ENCODE data around the gene ZC3H12D.

Gene ZC3H12D

DNA sequence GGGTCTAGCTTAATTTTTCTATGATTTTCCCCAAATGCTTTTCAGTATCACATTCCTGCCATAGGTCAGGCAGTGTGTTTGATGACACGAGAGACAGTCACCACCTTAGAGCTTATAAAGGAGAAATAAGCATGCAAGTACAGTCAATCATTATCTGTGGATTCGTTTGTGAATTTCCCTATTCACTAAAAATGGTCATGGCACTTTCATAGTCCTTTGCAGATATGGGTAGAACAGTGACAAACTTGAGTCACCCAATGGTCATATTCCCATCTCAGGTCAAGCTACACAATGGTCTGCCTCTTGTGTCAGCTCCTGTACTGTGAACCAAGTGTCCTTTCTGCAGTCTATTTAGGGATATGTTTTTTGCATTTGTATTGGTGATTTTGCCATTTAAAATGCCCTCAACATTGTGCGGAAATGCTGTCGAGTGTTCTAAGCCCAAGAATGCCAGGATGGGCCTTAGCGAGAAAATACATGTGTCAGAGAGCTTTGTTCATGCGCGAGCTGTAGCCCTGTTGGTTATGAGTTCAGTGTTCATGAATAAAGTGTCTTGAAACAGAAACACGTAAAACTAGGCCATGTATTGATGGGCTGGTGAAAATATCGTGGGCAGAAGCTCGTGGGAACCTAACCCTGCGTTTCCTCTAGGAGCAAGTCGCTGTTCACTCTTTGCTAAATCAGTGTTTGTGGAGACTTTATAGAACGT, 65.0 kb downstream of the ZC3H12D start:
- Histone ChIP-seq H3K9ac (ENCODE audit: low read depth, low read length) (no peak overlapping the region), H3K4me2 (ENCODE audit: low read length) (no peak overlapping the region), H3K4me1 (ENCODE audit: control insufficient read depth, insufficient read depth, low read length) (peaks cover 11% of the 10 kb centered on the region), H3K36me3 (ENCODE audit: insufficient read depth, low read length) (no peaks in the 10 kb centered on the region), H3K9me3 (replicated peaks; ENCODE audit: low read length) (no peaks in the 10 kb centered on the region), H3K4me3 (ENCODE audit: low read length) (no peak overlapping the region), H3K27me3 (ENCODE audit: control insufficient read depth, insufficient read depth, low read length) (no peaks in the 10 kb centered on the region)

DNA sequence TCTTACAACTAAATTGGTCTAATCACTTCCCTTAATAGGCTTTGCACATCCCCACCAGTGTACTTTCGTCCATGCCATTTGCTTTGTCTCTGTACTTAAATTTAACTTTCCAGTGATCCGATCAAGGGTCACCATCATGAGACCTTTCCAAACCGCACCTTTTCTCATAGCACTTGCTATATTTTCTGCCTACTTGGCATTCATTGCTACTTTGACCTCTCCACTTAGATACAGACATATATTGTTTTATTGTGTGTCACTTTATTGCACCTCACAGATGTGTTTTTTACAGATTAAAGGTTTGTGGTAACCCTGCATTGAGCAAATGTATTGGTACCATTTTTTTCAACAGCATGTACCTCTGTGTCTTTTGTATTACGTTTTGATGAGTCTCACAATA, 70.0 kb downstream of the ZC3H12D start:
- H3K36me3 ChIP-seq (ENCODE audit: insufficient read depth, low read length), result peaks cover 17% of the 10 kb centered on the region
- H3K4me3 ChIP-seq (ENCODE audit: low read length), result no peak overlapping the region
- H3K9me3 ChIP-seq (replicated peaks; ENCODE audit: low read length), result no peaks in the 10 kb centered on the region
- no peak overlapping the region for H3K4me2 ChIP-seq (ENCODE audit: low read length)
- H3K9ac ChIP-seq (ENCODE audit: low read depth, low read length), result no peak overlapping the region
- H3K27me3 ChIP-seq (ENCODE audit: control insufficient read depth, insufficient read depth, low read length), result no peaks in the 10 kb centered on the region
- H3K4me1 ChIP-seq (ENCODE audit: control insufficient read depth, insufficient read depth, low read length), result no peaks in the 10 kb centered on the region

DNA sequence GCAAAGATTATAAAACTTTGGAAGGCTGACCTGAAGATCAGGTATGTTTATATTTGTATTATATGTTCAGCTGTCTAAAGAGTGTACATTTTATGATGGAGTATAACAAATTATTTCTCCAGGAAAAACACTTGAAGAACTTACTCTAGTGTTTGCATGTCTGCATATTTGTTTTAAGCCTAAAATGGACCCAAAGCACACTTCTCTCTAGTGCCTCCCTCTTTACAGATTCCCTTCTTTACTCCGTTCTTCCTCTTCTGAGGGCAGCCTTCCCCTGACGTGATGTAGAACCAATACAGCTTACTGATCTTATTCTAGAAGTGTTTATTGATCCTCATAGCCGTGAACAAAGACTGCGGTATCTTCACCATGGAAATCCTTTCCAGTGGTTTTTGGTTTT, 70.8 kb downstream of the ZC3H12D start:
- Histone ChIP-seq H3K36me3 (ENCODE audit: insufficient read depth, low read length) (peaks cover 25% of the 10 kb centered on the region), H3K9me3 (replicated peaks; ENCODE audit: low read length) (no peaks in the 10 kb centered on the region), H3K4me1 (ENCODE audit: control insufficient read depth, insufficient read depth, low read length) (no peaks in the 10 kb centered on the region), H3K9ac (ENCODE audit: low read depth, low read length) (no peak overlapping the region), H3K4me2 (ENCODE audit: low read length) (no peak overlapping the region), H3K27me3 (ENCODE audit: control insufficient read depth, insufficient read depth, low read length) (no peaks in the 10 kb centered on the region), H3K4me3 (ENCODE audit: low read length) (no peak overlapping the region)

DNA sequence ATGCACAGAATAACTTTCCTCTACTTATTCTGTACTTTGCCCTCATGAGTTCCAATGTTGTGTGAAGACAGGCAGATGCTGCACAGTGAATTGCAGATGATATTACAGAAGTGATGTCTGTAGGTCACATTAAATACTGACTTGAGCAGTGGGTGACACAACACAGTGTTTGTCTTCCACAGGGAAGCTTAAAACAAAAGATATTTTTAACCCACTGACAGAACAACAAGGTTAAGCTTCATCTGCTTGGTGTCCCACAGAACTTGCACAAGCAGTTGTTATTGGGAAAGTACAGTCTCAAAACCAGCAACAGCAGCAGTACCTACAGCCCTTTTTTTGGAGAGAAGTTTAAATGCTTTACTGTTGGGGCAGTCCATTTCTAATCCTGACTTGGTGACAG, 74.3 kb downstream of the ZC3H12D start:
- Histone ChIP-seq H3K9ac (ENCODE audit: low read depth, low read length) (no peak overlapping the region), H3K27me3 (ENCODE audit: control insufficient read depth, insufficient read depth, low read length) (no peaks in the 10 kb centered on the region), H3K4me1 (ENCODE audit: control insufficient read depth, insufficient read depth, low read length) (no peaks in the 10 kb centered on the region), H3K4me3 (ENCODE audit: low read length) (no peak overlapping the region), H3K4me2 (ENCODE audit: low read length) (no peak overlapping the region), H3K36me3 (ENCODE audit: insufficient read depth, low read length) (peaks cover 31% of the 10 kb centered on the region), H3K9me3 (replicated peaks; ENCODE audit: low read length) (no peaks in the 10 kb centered on the region)

DNA sequence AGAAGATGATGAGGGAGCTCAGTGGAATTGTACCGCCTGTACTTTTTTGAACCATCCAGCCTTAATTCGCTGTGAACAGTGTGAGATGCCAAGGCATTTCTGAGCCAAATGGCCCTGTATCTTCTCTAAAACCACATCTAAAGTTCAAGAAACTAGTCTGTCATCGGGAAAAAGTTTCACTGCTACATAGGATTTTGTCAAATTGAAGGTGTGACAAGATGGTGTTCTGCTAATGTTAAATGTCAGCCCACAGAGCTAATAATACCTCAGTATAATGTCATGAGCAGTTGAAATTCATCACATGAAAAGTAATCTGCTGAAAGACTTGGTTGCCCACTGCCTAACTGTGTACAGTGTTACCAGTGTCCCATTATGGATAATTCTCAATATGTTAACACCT, 75.2 kb downstream of the ZC3H12D start:
- Histone ChIP-seq H3K4me1 (ENCODE audit: control insufficient read depth, insufficient read depth, low read length) (no peaks in the 10 kb centered on the region), H3K4me3 (ENCODE audit: low read length) (no peak overlapping the region), H3K27me3 (ENCODE audit: control insufficient read depth, insufficient read depth, low read length) (no peaks in the 10 kb centered on the region), H3K9me3 (replicated peaks; ENCODE audit: low read length) (no peaks in the 10 kb centered on the region), H3K4me2 (ENCODE audit: low read length) (no peak overlapping the region), H3K36me3 (ENCODE audit: insufficient read depth, low read length) (peaks cover 37% of the 10 kb centered on the region), H3K9ac (ENCODE audit: low read depth, low read length) (no peak overlapping the region)

DNA sequence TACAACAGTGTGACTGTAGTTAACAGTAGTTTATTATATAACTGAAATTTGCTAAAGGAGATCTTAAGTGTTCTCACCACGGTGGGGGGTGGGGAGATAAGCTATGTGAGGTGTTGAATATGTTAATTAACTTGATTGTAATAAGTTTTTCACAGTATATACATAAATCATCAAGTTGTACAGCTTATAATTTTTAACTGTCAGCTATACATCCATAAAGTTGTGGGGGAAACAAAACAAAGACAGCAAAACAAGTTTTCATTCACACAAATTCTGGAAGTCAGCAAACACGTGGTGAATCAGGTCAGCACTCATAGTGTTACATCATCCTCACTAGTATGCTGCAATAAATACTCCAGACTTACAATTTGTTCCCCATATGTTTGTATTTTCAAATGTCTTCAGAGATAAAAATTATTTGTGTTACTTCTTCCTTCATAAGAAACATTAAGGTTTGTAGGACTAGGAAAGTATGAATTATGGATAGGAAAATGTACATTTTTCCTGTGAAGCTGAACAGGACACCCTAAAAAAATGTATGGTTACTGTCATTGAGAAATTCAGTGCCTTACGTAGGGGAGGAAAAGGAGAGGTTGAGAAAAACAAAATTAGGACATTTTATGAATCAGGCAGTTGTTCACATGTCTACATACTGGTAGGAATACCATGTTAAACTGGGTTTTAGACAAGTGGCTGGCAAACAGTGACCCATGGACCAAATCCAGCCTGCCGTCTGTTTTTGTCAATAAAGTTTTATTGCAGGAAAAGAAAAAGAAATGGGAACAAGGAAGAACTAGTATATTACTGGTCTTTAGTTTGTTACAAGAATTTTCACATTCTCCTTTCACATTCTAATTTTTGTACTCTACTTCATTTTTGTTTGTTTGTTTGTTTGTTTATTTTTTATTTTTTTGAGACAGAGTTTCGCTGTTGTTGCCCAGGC, 78.7 kb downstream of the ZC3H12D start:
- Histone ChIP-seq H3K4me2 (ENCODE audit: low read length) (no peak overlapping the region), H3K4me1 (ENCODE audit: control insufficient read depth, insufficient read depth, low read length) (no peaks in the 10 kb centered on the region), H3K4me3 (ENCODE audit: low read length) (no peak overlapping the region), H3K36me3 (ENCODE audit: insufficient read depth, low read length) (peaks cover 49% of the 10 kb centered on the region), H3K9me3 (replicated peaks; ENCODE audit: low read length) (no peaks in the 10 kb centered on the region), H3K27me3 (ENCODE audit: control insufficient read depth, insufficient read depth, low read length) (no peaks in the 10 kb centered on the region), H3K9ac (ENCODE audit: low read depth, low read length) (no peak overlapping the region)

DNA sequence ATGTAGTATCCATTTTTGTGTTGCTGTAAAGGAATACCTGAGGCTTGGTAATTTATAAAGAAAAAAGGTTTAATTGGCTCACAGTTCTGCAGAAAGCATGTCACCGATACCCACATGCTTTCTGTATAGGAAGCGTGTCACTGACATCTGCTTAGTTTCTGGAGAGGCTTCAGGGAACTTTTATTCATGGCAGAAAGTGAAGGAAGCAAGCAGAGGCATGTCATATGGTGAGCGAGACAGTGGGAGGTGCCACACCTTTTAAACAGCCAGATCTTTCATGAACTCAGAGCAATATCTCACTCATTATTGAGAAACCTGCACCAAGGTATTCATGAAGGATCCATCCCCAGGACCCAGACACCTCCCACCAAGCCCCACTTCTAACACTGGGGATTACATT, 81.3 kb downstream of the ZC3H12D start:
- Histone ChIP-seq H3K27me3 (ENCODE audit: control insufficient read depth, insufficient read depth, low read length) (no peaks in the 10 kb centered on the region), H3K36me3 (ENCODE audit: insufficient read depth, low read length) (peaks cover 45% of the 10 kb centered on the region), H3K9me3 (replicated peaks; ENCODE audit: low read length) (no peaks in the 10 kb centered on the region), H3K4me2 (ENCODE audit: low read length) (no peak overlapping the region), H3K4me3 (ENCODE audit: low read length) (no peak overlapping the region), H3K4me1 (ENCODE audit: control insufficient read depth, insufficient read depth, low read length) (no peaks in the 10 kb centered on the region), H3K9ac (ENCODE audit: low read depth, low read length) (no peak overlapping the region)

DNA sequence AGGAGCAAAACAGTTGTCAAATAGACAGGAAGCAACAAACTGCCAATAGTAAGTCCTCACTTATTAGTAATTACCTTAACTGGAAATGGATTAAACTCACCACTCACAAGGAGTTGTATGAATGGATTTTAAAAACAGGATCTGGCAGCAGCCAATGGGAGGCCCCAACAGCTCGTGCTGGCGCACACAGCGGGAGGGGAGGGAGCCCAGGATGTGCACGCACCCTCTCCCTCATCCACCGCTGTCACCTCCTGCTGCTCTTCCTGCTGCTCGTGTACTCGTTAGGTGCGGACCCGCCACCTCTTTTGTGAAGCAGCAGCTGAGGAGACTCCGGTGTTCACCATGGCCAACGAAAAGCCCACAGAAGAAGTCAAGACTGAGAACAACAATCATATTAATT, 84.8 kb downstream of the ZC3H12D start, which contains the start of gene SUMO4:
Gene SUMO4, plus strand, starts transcription at position 213 of the 400 bp plus-strand sequence. Its CDS starts 130 bp downstream, at position 343.
- H3K4me3 ChIP-seq (ENCODE audit: low read length), result no peak within 1 kb of the TSS

DNA sequence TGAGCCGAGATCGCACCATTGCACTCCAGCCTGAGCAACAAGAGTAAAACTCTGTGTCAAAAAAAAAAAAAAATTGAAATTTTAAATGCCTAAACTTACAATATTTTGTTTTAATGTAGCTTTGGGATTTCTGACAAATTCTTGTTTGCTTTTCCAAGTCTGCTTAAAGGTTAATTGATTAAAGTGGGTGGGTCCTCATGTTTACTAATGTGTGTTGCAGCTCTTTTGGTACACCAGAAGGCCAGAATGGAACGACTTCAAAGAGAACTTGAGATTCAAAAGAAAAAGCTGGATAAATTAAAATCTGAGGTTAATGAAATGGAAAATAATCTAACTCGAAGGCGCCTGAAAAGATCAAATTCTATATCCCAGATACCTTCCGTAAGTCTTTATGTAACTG, 87.4 kb downstream of the ZC3H12D start:
- Histone ChIP-seq H3K36me3 (ENCODE audit: insufficient read depth, low read length) (peaks cover 40% of the 10 kb centered on the region), H3K9ac (ENCODE audit: low read depth, low read length) (no peak overlapping the region), H3K27me3 (ENCODE audit: control insufficient read depth, insufficient read depth, low read length) (no peaks in the 10 kb centered on the region), H3K4me2 (ENCODE audit: low read length) (no peak overlapping the region), H3K9me3 (replicated peaks; ENCODE audit: low read length) (no peaks in the 10 kb centered on the region), H3K4me3 (ENCODE audit: low read length) (no peak overlapping the region), H3K4me1 (ENCODE audit: control insufficient read depth, insufficient read depth, low read length) (no peaks in the 10 kb centered on the region)

More for the DNA sequence above, 84.8 kb downstream of the ZC3H12D start, which contains the start of gene SUMO4:
- no peaks in the 10 kb centered on the region for H3K9me3 ChIP-seq (replicated peaks; ENCODE audit: low read length)
- H3K4me2 ChIP-seq (ENCODE audit: low read length), result no peak within 1 kb of the TSS
- H3K9ac ChIP-seq (ENCODE audit: low read depth, low read length), result no peak within 1 kb of the TSS
- no peaks in the 10 kb centered on the region for H3K27me3 ChIP-seq (ENCODE audit: control insufficient read depth, insufficient read depth, low read length)
- peaks cover 42% of the 10 kb centered on the region for H3K36me3 ChIP-seq (ENCODE audit: insufficient read depth, low read length)
- no peaks in the 10 kb centered on the region for H3K4me1 ChIP-seq (ENCODE audit: control insufficient read depth, insufficient read depth, low read length)
